HCT116 (cell line): ENCODE measurements around the gene S1PR1.

Source experiments
- EZH2 ChIP-seq: fragments of 200-600 bp; sonication (generic); IDR thresholded peaks from 2 replicates; pipeline ENCODE4 v1.6.1; 2017; ENCODE audit warnings: antibody characterized with exemption, mixed run types
- POLR2A ChIP-seq: IDR thresholded peaks from 2 replicates; pipeline ENCODE4 v1.7.0; 2011; ENCODE audit warnings: borderline replicate concordance; ENCODE audit not compliant: insufficient read depth, insufficient read length; ENCODE audit errors: extremely low read depth
- POLR2AphosphoS5 ChIP-seq: IDR thresholded peaks from 2 replicates; pipeline ENCODE4 v1.6.1; 2011; ENCODE audit warnings: mild to moderate bottlenecking, low read depth, low read length, moderate library complexity
- SP1 ChIP-seq: IDR thresholded peaks from 2 replicates; pipeline ENCODE4 v1.6.1; 2012; ENCODE audit warnings: low read depth
- TCF7L2 ChIP-seq: IDR thresholded peaks from 2 replicates; pipeline ENCODE4 v1.7.0; 2011; ENCODE audit warnings: borderline replicate concordance, inconsistent platforms; ENCODE audit not compliant: insufficient read depth, insufficient read length; ENCODE audit errors: extremely low read depth
- ZNF274 ChIP-seq: fragments of 200-500 bp; sonication (Bioruptor generic); IDR thresholded peaks from 2 replicates; pipeline ENCODE4 v1.6.1; 2014; ENCODE audit warnings: mild to moderate bottlenecking, low read depth, low read length, inconsistent platforms
- TF ChIP-seq, protein P1 (sequence below), 3 experiments: fragments of 200-600 bp in 1 of 3; sonication (generic) in 1 of 3; IDR thresholded peaks in 2 of 3; conservative IDR thresholded peaks in 1 of 3; 2 replicates each; pipeline ENCODE4 v1.5.1; 2012 to 2017; ENCODE audit warnings: low read depth in 2 of 3, low read length in 2 of 3, antibody characterized with exemption in 1 of 3, borderline replicate concordance in 1 of 3, control low read depth in 1 of 3, mild to moderate bottlenecking in 1 of 3, mixed read lengths in 1 of 3, mixed run types in 1 of 3, moderate library complexity in 1 of 3; ENCODE audit not compliant: insufficient read depth in 1 of 3
- TF ChIP-seq, protein P2 (sequence below): IDR thresholded peaks from 2 replicates; pipeline ENCODE4 v1.6.1; 2012; ENCODE audit warnings: low read depth

DNA sequence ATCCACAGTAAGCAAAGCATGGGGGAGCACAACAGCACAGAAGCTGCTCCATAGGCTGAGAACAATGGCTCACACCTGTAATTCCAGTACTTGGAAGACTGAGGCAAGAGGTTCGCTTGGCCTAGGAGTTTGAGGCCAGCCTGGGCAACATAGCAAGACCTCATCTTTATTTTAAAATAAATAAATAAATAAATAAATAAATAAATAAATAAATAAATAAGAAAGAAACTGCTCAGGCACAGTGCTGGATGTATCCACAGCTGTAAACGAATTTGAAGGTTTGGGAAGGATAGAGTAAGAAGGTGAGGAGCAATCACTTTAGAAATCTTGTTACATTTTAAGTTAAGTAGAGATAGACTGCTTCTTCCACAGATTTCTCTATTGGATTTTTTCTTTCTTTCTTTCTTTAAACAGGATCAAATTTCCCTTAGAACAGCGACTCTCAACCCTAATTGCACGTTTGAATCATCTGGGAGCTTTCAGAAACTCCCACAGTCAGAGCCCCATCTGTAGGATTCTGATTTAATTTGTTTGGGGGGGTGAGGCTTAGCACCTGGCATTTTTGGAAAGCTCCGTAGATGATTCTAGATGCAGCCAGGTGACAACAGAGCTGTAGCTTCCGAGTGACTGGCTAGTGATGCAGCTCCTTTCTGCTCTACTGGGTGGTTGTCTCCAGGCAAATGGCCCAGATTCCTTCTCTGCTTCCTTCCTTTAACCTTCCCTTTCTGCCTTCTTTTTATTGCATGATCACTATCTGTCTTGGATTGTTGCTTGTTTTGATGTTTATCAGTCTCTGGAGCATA, 53.5 kb downstream of the S1PR1 start:
- TF ChIP-seq EZH2 (no peak), POLR2A (no peak), SP1 (no peak), TCF7L2 (no peak), POLR2AphosphoS5 (no peak), ZNF274 (no peak)
- TF ChIP-seq, protein P1, sequence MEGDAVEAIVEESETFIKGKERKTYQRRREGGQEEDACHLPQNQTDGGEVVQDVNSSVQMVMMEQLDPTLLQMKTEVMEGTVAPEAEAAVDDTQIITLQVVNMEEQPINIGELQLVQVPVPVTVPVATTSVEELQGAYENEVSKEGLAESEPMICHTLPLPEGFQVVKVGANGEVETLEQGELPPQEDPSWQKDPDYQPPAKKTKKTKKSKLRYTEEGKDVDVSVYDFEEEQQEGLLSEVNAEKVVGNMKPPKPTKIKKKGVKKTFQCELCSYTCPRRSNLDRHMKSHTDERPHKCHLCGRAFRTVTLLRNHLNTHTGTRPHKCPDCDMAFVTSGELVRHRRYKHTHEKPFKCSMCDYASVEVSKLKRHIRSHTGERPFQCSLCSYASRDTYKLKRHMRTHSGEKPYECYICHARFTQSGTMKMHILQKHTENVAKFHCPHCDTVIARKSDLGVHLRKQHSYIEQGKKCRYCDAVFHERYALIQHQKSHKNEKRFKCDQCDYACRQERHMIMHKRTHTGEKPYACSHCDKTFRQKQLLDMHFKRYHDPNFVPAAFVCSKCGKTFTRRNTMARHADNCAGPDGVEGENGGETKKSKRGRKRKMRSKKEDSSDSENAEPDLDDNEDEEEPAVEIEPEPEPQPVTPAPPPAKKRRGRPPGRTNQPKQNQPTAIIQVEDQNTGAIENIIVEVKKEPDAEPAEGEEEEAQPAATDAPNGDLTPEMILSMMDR (IDR thresholded peaks at IDR 0.05 in 2 of 3, conservative IDR thresholded peaks at IDR 0.05 in 1 of 3; ENCODE audit: borderline replicate concordance in 1 of 3, insufficient read depth in 1 of 3, low read depth in 2 of 3, low read length in 2 of 3), result no peak
- TF ChIP-seq, protein P2, sequence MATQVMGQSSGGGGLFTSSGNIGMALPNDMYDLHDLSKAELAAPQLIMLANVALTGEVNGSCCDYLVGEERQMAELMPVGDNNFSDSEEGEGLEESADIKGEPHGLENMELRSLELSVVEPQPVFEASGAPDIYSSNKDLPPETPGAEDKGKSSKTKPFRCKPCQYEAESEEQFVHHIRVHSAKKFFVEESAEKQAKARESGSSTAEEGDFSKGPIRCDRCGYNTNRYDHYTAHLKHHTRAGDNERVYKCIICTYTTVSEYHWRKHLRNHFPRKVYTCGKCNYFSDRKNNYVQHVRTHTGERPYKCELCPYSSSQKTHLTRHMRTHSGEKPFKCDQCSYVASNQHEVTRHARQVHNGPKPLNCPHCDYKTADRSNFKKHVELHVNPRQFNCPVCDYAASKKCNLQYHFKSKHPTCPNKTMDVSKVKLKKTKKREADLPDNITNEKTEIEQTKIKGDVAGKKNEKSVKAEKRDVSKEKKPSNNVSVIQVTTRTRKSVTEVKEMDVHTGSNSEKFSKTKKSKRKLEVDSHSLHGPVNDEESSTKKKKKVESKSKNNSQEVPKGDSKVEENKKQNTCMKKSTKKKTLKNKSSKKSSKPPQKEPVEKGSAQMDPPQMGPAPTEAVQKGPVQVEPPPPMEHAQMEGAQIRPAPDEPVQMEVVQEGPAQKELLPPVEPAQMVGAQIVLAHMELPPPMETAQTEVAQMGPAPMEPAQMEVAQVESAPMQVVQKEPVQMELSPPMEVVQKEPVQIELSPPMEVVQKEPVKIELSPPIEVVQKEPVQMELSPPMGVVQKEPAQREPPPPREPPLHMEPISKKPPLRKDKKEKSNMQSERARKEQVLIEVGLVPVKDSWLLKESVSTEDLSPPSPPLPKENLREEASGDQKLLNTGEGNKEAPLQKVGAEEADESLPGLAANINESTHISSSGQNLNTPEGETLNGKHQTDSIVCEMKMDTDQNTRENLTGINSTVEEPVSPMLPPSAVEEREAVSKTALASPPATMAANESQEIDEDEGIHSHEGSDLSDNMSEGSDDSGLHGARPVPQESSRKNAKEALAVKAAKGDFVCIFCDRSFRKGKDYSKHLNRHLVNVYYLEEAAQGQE, result no peak
